Measurements from ENCODE around the gene TIMM50. TPM values are rescaled to one million over a fixed set of nuclear protein-coding genes. Genes with fewer than 3 reads are reported as not detected.
"Not testable (repeated sequence)": the region's sequence is repeated elsewhere in the genome, so short reads cannot be mapped to it uniquely, and the experiment has no call there.

Gene TIMM50
- total RNA-seq, 4 donors from 2014 or later, result 35.0 to 41.9 (median 37.1) TPM

GRCh38 chr19:39473443-39473960 is 7.1 kb upstream of the TIMM50 start:
- DNase-seq (ENCODE audit: low spot score in 2 of 2), result no peak
- intact Hi-C loops (cut with DNase I; ENCODE audit: low total_unique reads), result no loop called here
- no peak overlapping the region for H3K4me3 ChIP-seq (ENCODE audit: low read depth, poor library complexity, severe bottlenecking)
- WGBS, 2 donors, result 85 to 91% methylated on average over 9 to 11 of the region's 11 CpGs
- TF ChIP-seq CTCF (IDR thresholded peaks at IDR 0.05), result no peak
- no peak for TF ChIP-seq POLR2A (IDR thresholded peaks at IDR 0.05)

- intact Hi-C loops (cut with DNase I; ENCODE audit: low total_unique reads), result no loop called here
- TF ChIP-seq CTCF (IDR thresholded peaks at IDR 0.05) (no peak), POLR2A (IDR thresholded peaks at IDR 0.05) (no peak)
- no peak overlapping the region for H3K4me3 ChIP-seq (ENCODE audit: low read depth, poor library complexity, severe bottlenecking)
- 44 to 60% methylated on average over 9 of the region's 9 CpGs for WGBS, 2 donors
- peak in 1 of 2 donors; percentile 90 for DNase-seq (ENCODE audit: low spot score in 2 of 2)
Measured at GRCh38 chr19:39474139-39474620, 6.5 kb upstream of the TIMM50 start.

GRCh38 chr19:39475748-39476147 is 4.9 kb upstream of the TIMM50 start:
- 96 to 100% methylated on average over 2 of the region's 2 CpGs for WGBS, 2 donors
- no peak for DNase-seq (ENCODE audit: low spot score in 2 of 2)
- intact Hi-C loops (cut with DNase I; ENCODE audit: low total_unique reads), result no loop called here
- H3K4me3 ChIP-seq (ENCODE audit: low read depth, poor library complexity, severe bottlenecking), result no peak overlapping the region
- TF ChIP-seq CTCF (IDR thresholded peaks at IDR 0.05) (no peak), POLR2A (IDR thresholded peaks at IDR 0.05) (no peak)

- H3K4me3 ChIP-seq (ENCODE audit: low read depth, poor library complexity, severe bottlenecking); DNase-seq (ENCODE audit: low spot score in 2 of 2); intact Hi-C loops (cut with DNase I; ENCODE audit: low total_unique reads): not testable (repeated sequence)
- WGBS, 2 donors, result 73 to 80% methylated on average over 11 of the region's 11 CpGs
Measured at GRCh38 chr19:39479319-39479801, 1.3 kb upstream of the TIMM50 start.

GRCh38 chr19:39479916-39480315 is 722 bp upstream of the TIMM50 start:
- DNase-seq (ENCODE audit: low spot score in 2 of 2), result no peak
- intact Hi-C loops (cut with DNase I; ENCODE audit: low total_unique reads), result no loop called here
- H3K4me3 ChIP-seq (ENCODE audit: low read depth, poor library complexity, severe bottlenecking), result no peak overlapping the region
- TF ChIP-seq CTCF (IDR thresholded peaks at IDR 0.05) (no peak), POLR2A (IDR thresholded peaks at IDR 0.05) (no peak)
- 34 to 43% methylated on average over 10 of the region's 10 CpGs for WGBS, 2 donors

GRCh38 chr19:39481229-39481545 is 549 bp downstream of the TIMM50 start:
- TF ChIP-seq CTCF (IDR thresholded peaks at IDR 0.05), result no peak
- TF ChIP-seq POLR2A (IDR thresholded peaks at IDR 0.05), result no peak
- 0 to 1% methylated on average over 12 of the region's 12 CpGs for WGBS, 2 donors
- intact Hi-C loops (cut with DNase I; ENCODE audit: low total_unique reads), result no loop called here
- no peak for DNase-seq (ENCODE audit: low spot score in 2 of 2)
- peak overlapping the region; percentile 99 for H3K4me3 ChIP-seq (ENCODE audit: low read depth, poor library complexity, severe bottlenecking)

All from lower leg skin (tissue), 4 donors.